T-cell (primary cell): ENCODE results near the gene SPAG4. TPM values are rescaled to one million over a fixed set of nuclear protein-coding genes. Genes with fewer than 3 reads are reported as not detected.

Experiments used
- ATAC-seq, 4 experiments: fragments of 200-7000 bp in 3 of 4; fragments of 150-1000 bp in 1 of 4; cut with Tn5 transposase; replicated peaks in 1 of 4; 1 replicate in 3 of 4; 2 replicates in 1 of 4; pipeline ENCODE4 v1.10.0; 2021; ENCODE audit warnings: moderate library complexity in 3 of 4, mild to moderate bottlenecking in 2 of 4, moderate number of reproducible peaks in 1 of 4
- CTCF ChIA-PET, 2 donors: fragments of 300-600 bp; sonication (Branson Sonifier 250); formaldehyde crosslinking; loops; one replicate each; lab custom pipeline; 2022; ENCODE audit warnings: antibody characterized with exemption in 2 of 2; lab: Charles Lee
- POLR2A ChIA-PET, 2 donors: fragments of 300-600 bp; sonication (Branson Sonifier 250); formaldehyde crosslinking; loops; one replicate each; lab custom pipeline; 2022; ENCODE audit warnings: antibody characterized with exemption in 2 of 2; lab: Charles Lee
- DNase-seq, 35 experiments: peaks; one replicate each; pipeline versions ENCODE4 v3.0.0 to v3.0.0-alpha.2; 2013 to 2023
- H3K27ac ChIP-seq: one replicate; pipeline ENCODE4 v1.5.1; 2013; ENCODE audit warnings: low read length
- H3K27me3 ChIP-seq, 2 experiments: replicated peaks in 1 of 2; 1 replicate in 1 of 2; 2 replicates in 1 of 2; pipeline versions ENCODE4 v1.6.1 to v1.7.0; 2013; ENCODE audit warnings: low read length in 1 of 2, mixed read lengths in 1 of 2; ENCODE audit not compliant: control insufficient read depth in 2 of 2, insufficient read depth in 2 of 2; ENCODE audit errors: extremely low read depth in 1 of 2
- H3K36me3 ChIP-seq, 2 donors: 1 replicate in 1 of 2; 2 replicates in 1 of 2; pipeline versions ENCODE4 v1.6.1 to v1.7.0; 2013; ENCODE audit warnings: low read length in 1 of 2; ENCODE audit not compliant: control insufficient read depth in 2 of 2, insufficient read depth in 1 of 2; ENCODE audit errors: extremely low read depth in 1 of 2
- H3K4me1 ChIP-seq, 2 experiments: 1 replicate in 1 of 2; 2 replicates in 1 of 2; pipeline versions ENCODE4 v1.6.1 to v1.7.0; 2013; ENCODE audit warnings: low read length in 2 of 2, mixed read lengths in 1 of 2; ENCODE audit not compliant: insufficient read depth in 2 of 2, control insufficient read depth in 1 of 2; ENCODE audit errors: extremely low read depth in 1 of 2
- H3K4me3 ChIP-seq, 2 donors: 1 replicate in 1 of 2; 2 replicates in 1 of 2; pipeline versions ENCODE4 v1.5.1 to v1.7.0; 2013; ENCODE audit warnings: mild to moderate bottlenecking in 2 of 2, low read length in 1 of 2, moderate library complexity in 1 of 2; ENCODE audit not compliant: control insufficient read depth in 1 of 2; ENCODE audit errors: extremely low read depth in 1 of 2
- H3K9me3 ChIP-seq: 2 replicates; pipeline ENCODE4 v1.7.0; 2013
- H3K27ac Mint-ChIP-seq, 2 donors: one replicate each; pipeline ENCODE4 v1.8.0; 2020 to 2021; ENCODE audit warnings: mild to moderate bottlenecking in 2 of 2, mixed read lengths in 2 of 2
- H3K27me3 Mint-ChIP-seq, 2 donors: one replicate each; pipeline ENCODE4 v1.8.0; 2021 to 2022; ENCODE audit warnings: mixed read lengths in 2 of 2
- H3K36me3 Mint-ChIP-seq: one replicate; pipeline ENCODE4 v1.8.0; 2021; ENCODE audit warnings: mixed read lengths
- H3K4me1 Mint-ChIP-seq, 3 donors: one replicate each; pipeline ENCODE4 v1.8.0; 2020 to 2022; ENCODE audit warnings: mixed read lengths in 3 of 3, mild to moderate bottlenecking in 1 of 3
- H3K4me3 Mint-ChIP-seq, 3 donors: one replicate each; pipeline ENCODE4 v1.8.0; 2020 to 2022; ENCODE audit warnings: mild to moderate bottlenecking in 3 of 3, mixed read lengths in 3 of 3, moderate library complexity in 3 of 3
- H3K9me3 Mint-ChIP-seq, 3 donors: one replicate each; pipeline ENCODE4 v1.8.0; 2020 to 2022; ENCODE audit warnings: mixed read lengths in 3 of 3
- WGBS: methylation state at CpG from one replicate; pipeline ENCODE4 v1.1.5; 2013; ENCODE audit warnings: missing lambda C conversion rate; ENCODE audit not compliant: insufficient coverage; 5-methylcytosine and 5-hydroxymethylcytosine counted together
- total RNA-seq, 35 experiments: library from RNA in 6 of 35; stranded (reverse) in 6 of 35; fragments of 120-200 nt in 1 of 35; gene quantifications; one replicate each; pipeline versions ENCODE4 v1.2.1 to v1.2.4 and lab custom pipeline; 2013 to 2026

The SPAG4 gene
- total RNA-seq, 5 donors from 2014 or later (not counting 1 experiment from before 2014, with no cell fraction given), result 0.76 to 26.4 (median 1.2) TPM

DNA sequence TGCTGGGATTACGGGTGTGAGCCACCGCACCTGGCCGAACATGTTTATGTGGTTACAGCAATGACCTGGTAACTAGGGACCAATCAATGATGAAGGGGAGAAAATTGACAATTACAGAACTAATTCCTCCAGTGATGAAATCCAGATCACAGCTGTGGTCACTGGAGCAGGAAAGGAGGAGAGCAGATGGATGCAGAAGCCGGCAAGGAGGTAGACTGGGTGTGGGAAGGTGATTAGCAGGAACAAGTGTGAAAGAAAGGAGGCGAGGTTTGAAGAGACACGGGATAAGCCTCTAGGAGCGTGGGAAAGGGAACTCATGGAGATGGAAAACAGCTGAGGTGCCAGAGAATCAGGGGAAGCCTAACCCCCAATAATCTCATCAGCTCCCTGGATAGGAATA, 17.2 kb upstream of the SPAG4 start:
- ATAC-seq, result no peak
- peaks cover 4 to 46% of the 10 kb centered on the region in 2 experiments for H3K27me3 ChIP-seq
- H3K4me3 Mint-ChIP-seq, result no peak overlapping the region
- H3K27ac ChIP-seq, result no peak overlapping the region
- ChIA-PET POLR2A (interaction anchor here in 1 of 2 donors (0.7 kb wide), 1 partner anchor 226 kb away, joined by 6 read pairs; no protein-coding TSS in a partner anchor), CTCF (no interaction called here)
- H3K36me3 Mint-ChIP-seq, result no peaks in the 10 kb centered on the region
- no peaks in the 10 kb centered on the region for H3K9me3 ChIP-seq
- H3K9me3 Mint-ChIP-seq, result no peaks in the 10 kb centered on the region
- H3K36me3 ChIP-seq, result no peaks in the 10 kb centered on the region
- H3K4me3 ChIP-seq, result no peak overlapping the region
- no peak overlapping the region for H3K27ac Mint-ChIP-seq
- 100% methylated on average over 2 of the region's 7 CpGs for WGBS
- no peak for DNase-seq
- peaks cover 0 to 14% (median 7%) of the 10 kb centered on the region in 3 donors for H3K4me1 Mint-ChIP-seq
- peaks cover 0 to 19% of the 10 kb centered on the region in 2 experiments for H3K4me1 ChIP-seq
- peaks cover 0 to 11% of the 10 kb centered on the region in 2 donors for H3K27me3 Mint-ChIP-seq

DNA sequence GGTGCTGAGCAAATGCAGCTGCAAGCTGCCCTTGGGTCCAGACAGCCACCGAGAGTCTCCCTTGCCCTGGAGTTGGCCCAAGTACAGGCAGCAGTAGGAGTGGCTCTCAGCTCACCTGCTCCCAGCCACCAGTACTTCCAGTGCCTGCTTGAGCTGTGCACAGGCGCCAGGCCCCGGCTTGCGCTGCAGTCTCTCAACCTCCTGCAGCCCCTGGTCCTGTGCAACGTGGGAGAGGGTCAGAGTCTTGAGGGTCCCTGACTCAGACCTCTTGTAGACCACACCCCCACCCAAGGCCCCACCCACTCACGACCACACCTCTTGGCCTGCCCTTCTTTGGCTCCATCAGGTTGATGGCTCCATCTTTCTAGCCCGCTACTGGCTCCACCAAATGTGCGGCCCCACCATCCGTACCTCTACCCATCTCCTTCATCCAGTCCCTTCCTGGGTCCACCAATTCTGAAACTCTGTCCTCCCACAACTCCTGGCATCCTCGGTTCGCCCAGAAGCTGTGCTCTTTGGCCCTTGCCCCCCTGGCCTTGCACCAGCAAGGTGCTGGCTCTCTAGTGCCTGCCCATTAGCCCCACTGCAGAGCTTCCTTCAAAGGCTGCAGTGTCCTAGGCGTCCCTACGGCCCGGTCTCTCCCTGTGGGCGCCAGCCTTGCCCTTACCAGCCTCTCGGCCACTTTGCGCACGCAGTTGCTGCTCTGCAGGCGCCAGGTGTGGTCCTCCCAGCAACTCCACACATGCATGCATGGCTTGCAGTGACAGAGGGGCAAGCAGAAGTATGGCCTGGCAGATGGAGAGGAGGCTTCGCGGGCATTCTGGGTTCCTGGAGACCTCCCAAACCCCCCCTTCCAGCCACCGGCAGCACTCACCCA, 16.5 kb upstream of the SPAG4 start:
- no peaks in the 10 kb centered on the region for H3K36me3 Mint-ChIP-seq
- H3K27ac Mint-ChIP-seq, result peak overlapping the region in 1 of 2 donors; percentile 27
- no peak overlapping the region for H3K4me3 Mint-ChIP-seq

DNA sequence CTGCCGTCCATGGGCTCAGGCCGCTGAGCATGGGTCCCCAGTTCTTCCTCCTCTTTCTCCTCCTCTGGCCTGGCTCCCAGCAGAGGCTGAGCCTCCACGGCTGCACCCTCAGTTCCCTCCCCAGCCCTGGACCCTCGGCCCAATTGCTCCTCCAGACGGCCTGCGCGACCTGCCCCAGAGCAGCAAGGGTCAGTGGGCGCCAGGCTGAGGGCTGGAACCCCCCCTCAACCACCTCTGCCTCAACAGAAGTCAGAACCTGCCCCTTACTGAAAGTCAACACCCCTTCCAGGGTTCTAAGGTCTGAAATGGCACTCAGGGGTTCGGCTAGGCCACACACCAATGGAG, 15.9 kb upstream of the SPAG4 start:
- no peak overlapping the region for H3K4me3 Mint-ChIP-seq
- CTCF ChIA-PET, result no interaction called here
- H3K27me3 Mint-ChIP-seq, result peaks cover 0 to 11% of the 10 kb centered on the region in 2 donors

More for the DNA sequence above, 16.5 kb upstream of the SPAG4 start:
- Mint-ChIP-seq H3K9me3 (no peaks in the 10 kb centered on the region), H3K4me1 (peaks cover 0 to 14% (median 7%) of the 10 kb centered on the region in 3 donors), H3K27me3 (peaks cover 0 to 11% of the 10 kb centered on the region in 2 donors)
- Histone ChIP-seq H3K9me3 (no peaks in the 10 kb centered on the region), H3K4me1 (peaks cover 0 to 19% of the 10 kb centered on the region in 2 experiments), H3K36me3 (no peaks in the 10 kb centered on the region), H3K4me3 (no peak overlapping the region), H3K27ac (no peak overlapping the region), H3K27me3 (peaks cover 4 to 50% of the 10 kb centered on the region in 2 experiments)
- ATAC-seq (no peak), DNase-seq (no peak)
- 81% methylated on average over 16 of the region's 22 CpGs for WGBS
- ChIA-PET CTCF (no interaction called here), POLR2A (no interaction called here)

DNA sequence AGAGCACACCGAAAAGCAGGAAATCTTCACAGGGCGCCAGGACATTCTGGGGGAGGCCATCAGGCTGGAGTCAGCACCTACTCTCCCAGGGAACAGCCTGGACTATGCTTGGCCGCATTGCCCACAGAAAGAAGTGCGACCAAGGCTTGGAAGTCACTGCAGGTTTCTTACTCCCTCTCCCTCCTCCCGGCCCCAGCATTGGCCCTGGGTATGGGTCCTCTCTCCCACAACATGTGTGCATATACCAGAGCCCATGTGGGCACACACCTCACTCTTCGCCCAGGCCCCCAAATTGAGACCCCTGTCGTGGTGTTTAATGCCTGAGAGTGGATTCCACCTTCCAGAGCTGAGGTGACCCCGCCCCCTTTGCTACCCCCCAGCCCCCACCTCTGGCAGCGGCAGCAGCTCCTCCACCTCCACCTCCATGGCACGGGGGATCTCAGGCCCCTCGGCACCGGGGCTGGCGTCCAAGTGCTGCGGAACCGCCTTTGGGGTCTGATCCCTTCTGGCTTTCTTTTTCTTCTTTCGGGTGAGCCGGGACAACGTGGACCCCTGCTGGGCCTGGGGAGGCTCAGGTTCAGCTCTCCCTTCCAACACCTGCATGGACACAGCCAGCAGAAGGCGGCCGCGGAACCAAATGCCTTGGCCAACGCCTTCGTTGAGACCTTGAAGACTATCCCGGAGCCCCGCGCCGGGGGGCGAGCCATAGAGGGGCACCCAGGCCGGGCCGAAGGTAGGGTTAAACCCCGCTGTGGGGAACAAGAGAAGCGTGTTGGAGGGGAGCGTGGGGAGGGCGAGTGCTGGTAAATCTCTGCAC, 15.2 kb upstream of the SPAG4 start:
- no peaks in the 10 kb centered on the region for H3K36me3 ChIP-seq
- H3K36me3 Mint-ChIP-seq, result no peaks in the 10 kb centered on the region
- no peaks in the 10 kb centered on the region for H3K9me3 Mint-ChIP-seq
- H3K4me1 Mint-ChIP-seq, result peaks cover 0 to 14% (median 7%) of the 10 kb centered on the region in 3 donors
- H3K4me3 Mint-ChIP-seq, result peak overlapping the region; percentile 72 to 81 (median 75)
- peaks cover 0 to 11% of the 10 kb centered on the region in 2 donors for H3K27me3 Mint-ChIP-seq
- peaks cover 4 to 50% of the 10 kb centered on the region in 2 experiments for H3K27me3 ChIP-seq
- ChIA-PET CTCF (interaction anchor here in 1 of 2 donors (1.0 to 1.9 kb wide), 3 partner anchors 19 to 285 kb away, joined by 3 to 17 read pairs (median 4); no protein-coding TSS in a partner anchor), POLR2A (interaction anchor here (0.6 to 1.0 kb wide), 3 partner anchors 15 to 1099 kb away, joined by 3 read pairs; no protein-coding TSS in a partner anchor)
- WGBS, result 40% methylated on average over 23 of the region's 34 CpGs
- H3K9me3 ChIP-seq, result no peaks in the 10 kb centered on the region
- H3K27ac Mint-ChIP-seq, result no peak overlapping the region
- peaks cover 0 to 19% of the 10 kb centered on the region in 2 experiments for H3K4me1 ChIP-seq
- H3K27ac ChIP-seq, result no peak overlapping the region
- DNase-seq (peak in 1 of 35 experiments; percentile 24), ATAC-seq (no peak)
- peak overlapping the region; percentile 52 to 69 for H3K4me3 ChIP-seq

More for the DNA sequence above, 15.9 kb upstream of the SPAG4 start:
- POLR2A ChIA-PET, result interaction anchor here in 1 of 2 donors (0.6 kb wide), 1 partner anchor 1100 kb away, joined by 3 read pairs; no protein-coding TSS in a partner anchor
- peaks cover 0 to 14% (median 7%) of the 10 kb centered on the region in 3 donors for H3K4me1 Mint-ChIP-seq
- no peak overlapping the region for H3K27ac Mint-ChIP-seq
- H3K9me3 Mint-ChIP-seq, result no peaks in the 10 kb centered on the region
- Histone ChIP-seq H3K27ac (no peak overlapping the region), H3K9me3 (no peaks in the 10 kb centered on the region), H3K4me3 (no peak overlapping the region), H3K27me3 (peaks cover 4 to 50% of the 10 kb centered on the region in 2 experiments), H3K4me1 (peaks cover 0 to 19% of the 10 kb centered on the region in 2 experiments), H3K36me3 (no peaks in the 10 kb centered on the region)
- DNase-seq, result no peak
- H3K36me3 Mint-ChIP-seq, result no peaks in the 10 kb centered on the region
- WGBS, result 90% methylated on average over 4 of the region's 9 CpGs
- no peak for ATAC-seq

DNA sequence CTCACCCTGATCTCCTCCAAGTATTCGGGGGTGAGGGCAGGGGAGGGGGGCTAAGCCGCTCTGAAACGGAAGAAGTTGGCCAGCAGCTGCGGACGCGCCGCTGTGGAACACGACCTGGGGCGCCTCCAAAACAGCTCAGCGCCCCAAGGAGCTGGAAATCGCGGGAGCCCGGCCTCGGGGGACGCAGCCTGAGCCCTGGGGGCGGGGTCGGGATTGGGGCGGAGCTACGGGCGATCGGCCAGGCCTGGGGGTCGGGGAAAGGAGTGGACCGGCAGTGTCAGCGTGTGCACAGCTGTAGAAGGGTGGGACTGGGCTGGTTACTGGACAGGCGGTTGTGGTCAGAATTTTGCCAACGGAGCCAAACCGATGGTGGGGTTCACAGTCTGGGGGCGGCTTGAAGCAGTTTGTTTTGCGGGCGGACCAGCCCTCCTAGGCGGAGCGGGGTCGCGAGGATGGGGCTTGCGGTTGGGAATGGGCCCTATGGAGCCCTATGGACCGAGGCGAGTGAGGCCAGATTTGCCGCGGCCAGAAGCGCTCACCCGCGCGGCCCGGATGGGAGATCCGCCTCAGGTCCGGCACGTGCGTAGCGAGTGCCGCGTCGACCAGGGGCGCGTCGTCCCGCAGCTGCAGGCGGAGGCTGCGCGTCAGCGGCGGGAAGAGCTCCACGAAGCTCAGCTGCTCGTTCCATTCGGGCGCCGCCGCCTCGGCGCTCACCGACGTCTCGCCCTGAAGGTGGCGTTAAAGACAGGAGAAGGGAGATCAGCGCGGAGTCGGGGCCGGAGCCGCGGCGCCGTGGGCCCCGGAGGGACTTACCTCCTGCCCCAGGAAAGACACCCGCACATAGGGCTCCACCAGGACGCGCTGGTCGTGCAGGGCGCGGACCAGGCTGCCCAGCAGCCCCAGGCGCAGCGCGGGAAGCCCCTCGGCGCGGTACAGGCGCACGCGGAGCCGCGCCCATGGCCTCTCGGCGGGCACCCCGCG, 14.3 kb upstream of the SPAG4 start:
- Mint-ChIP-seq H3K4me3 (peak overlapping the region; percentile 72 to 81 (median 75)), H3K36me3 (no peaks in the 10 kb centered on the region), H3K4me1 (peaks cover 0 to 14% (median 7%) of the 10 kb centered on the region in 3 donors), H3K27me3 (peaks cover 0 to 11% of the 10 kb centered on the region in 2 donors), H3K27ac (no peak overlapping the region), H3K9me3 (no peaks in the 10 kb centered on the region)
- Histone ChIP-seq H3K9me3 (no peaks in the 10 kb centered on the region), H3K27ac (no peak overlapping the region), H3K4me1 (peaks cover 0 to 19% of the 10 kb centered on the region in 2 experiments), H3K4me3 (peak overlapping the region; percentile 52 to 69), H3K27me3 (peaks cover 4 to 53% of the 10 kb centered on the region in 2 experiments), H3K36me3 (no peaks in the 10 kb centered on the region)
- peak; percentile 91 to 95 (median 92) for ATAC-seq
- peak; percentile 61 to 89 (median 75) for DNase-seq
- CTCF ChIA-PET, result interaction anchor here in 1 of 2 donors (0.6 to 1.9 kb wide), 9 partner anchors 12 to 457 kb away, joined by 3 to 17 read pairs (median 4); partner anchors contain the start of genes ERGIC3, ROMO1 and SPAG4
- under 1% methylated on average over 98 of the region's 103 CpGs for WGBS
- POLR2A ChIA-PET, result interaction anchor here in 1 of 2 donors (0.6 to 1.0 kb wide), 3 partner anchors 14 to 133 kb away, joined by 3 read pairs; partner anchors contain the start of gene SPAG4
